Endodermal cell (in vitro differentiated cells): ENCODE results near the gene KISS1. TPM values are rescaled to one million over a fixed set of nuclear protein-coding genes. Genes with fewer than 3 reads are reported as not detected.

Source experiments
- DNase-seq: peaks from one replicate; pipeline ENCODE4 v3.0.0-alpha.2; 2017
- H3K27ac ChIP-seq: 2 replicates; pipeline ENCODE4 v1.5.1; 2013; ENCODE audit warnings: mild to moderate bottlenecking, low read depth, low read length, moderate library complexity
- H3K27me3 ChIP-seq: 2 replicates; pipeline ENCODE4 v1.6.1; 2013; ENCODE audit warnings: mild to moderate bottlenecking, low read length, moderate library complexity; ENCODE audit not compliant: insufficient read depth, control insufficient read depth, poor library complexity, severe bottlenecking
- H3K36me3 ChIP-seq: 2 replicates; pipeline ENCODE4 v1.7.0; 2013; ENCODE audit warnings: mild to moderate bottlenecking, low read length, moderate library complexity; ENCODE audit not compliant: control insufficient read depth, insufficient read depth
- H3K4me1 ChIP-seq: one replicate; pipeline ENCODE4 v1.7.0; 2013; ENCODE audit warnings: low read length; ENCODE audit not compliant: control insufficient read depth, insufficient read depth
- H3K4me3 ChIP-seq: 2 replicates; pipeline ENCODE4 v1.5.1; 2013; ENCODE audit warnings: mild to moderate bottlenecking, low read length, moderate library complexity
- H3K9ac ChIP-seq: 2 replicates; pipeline ENCODE4 v1.6.1; 2013; ENCODE audit warnings: mild to moderate bottlenecking, low read length, moderate library complexity; ENCODE audit not compliant: poor library complexity, severe bottlenecking; ENCODE audit errors: extremely low read depth
- H3K9me3 ChIP-seq: 2 replicates; pipeline ENCODE4 v1.6.1; 2013; ENCODE audit warnings: mild to moderate bottlenecking, low read length, moderate library complexity; ENCODE audit not compliant: control insufficient read depth
- H3K27ac Mint-ChIP-seq: 2 replicates; pipeline ENCODE4 v1.8.0; 2020; ENCODE audit warnings: mixed read lengths
- H3K27me3 Mint-ChIP-seq: 2 replicates; pipeline ENCODE4 v1.8.0; 2021; ENCODE audit warnings: mild to moderate bottlenecking, mixed read lengths; ENCODE audit not compliant: insufficient read depth
- H3K36me3 Mint-ChIP-seq: 2 replicates; pipeline ENCODE4 v1.8.0; 2020; ENCODE audit warnings: low read depth, mixed read lengths
- H3K4me1 Mint-ChIP-seq: 2 replicates; pipeline ENCODE4 v1.8.0; 2020; ENCODE audit warnings: mixed read lengths
- H3K4me3 Mint-ChIP-seq: 2 replicates; pipeline ENCODE4 v1.8.0; 2020; ENCODE audit warnings: mild to moderate bottlenecking, moderate library complexity, mixed read lengths
- H3K9me3 Mint-ChIP-seq: 2 replicates; pipeline ENCODE4 v1.8.0; 2020; ENCODE audit warnings: mild to moderate bottlenecking, mixed read lengths
- WGBS, 2 experiments: methylation state at CpG; one replicate each; pipeline versions ENCODE4 v1.1.5 to v1.1.7; 2013; ENCODE audit warnings: missing lambda C conversion rate in 2 of 2, mixed read lengths in 1 of 2; ENCODE audit not compliant: insufficient coverage in 1 of 2, insufficient read length in 1 of 2; 5-methylcytosine and 5-hydroxymethylcytosine counted together
- total RNA-seq, 2 donors: library from RNA; stranded (reverse); fragmentation: NEBNext Ultra II Directional in 1 of 2; extraction: Animal tissue kit (Norgen Biotek cat#: 25700) in 1 of 2; gene quantifications; 2 replicates in 1 of 2; 3 replicates in 1 of 2; pipeline ENCODE4 v1.2.1, GENCODE V29; 2021
- TF ChIP-seq, protein P1 (sequence below): fragments of 200-600 bp; sonication (generic); conservative IDR thresholded peaks from 2 replicates; pipeline ENCODE4 v1.5.0; 2021; ENCODE audit warnings: antibody characterized with exemption, mild to moderate bottlenecking

Gene KISS1
- total RNA-seq, 2 donors from 2014 or later, result not detected

DNA sequence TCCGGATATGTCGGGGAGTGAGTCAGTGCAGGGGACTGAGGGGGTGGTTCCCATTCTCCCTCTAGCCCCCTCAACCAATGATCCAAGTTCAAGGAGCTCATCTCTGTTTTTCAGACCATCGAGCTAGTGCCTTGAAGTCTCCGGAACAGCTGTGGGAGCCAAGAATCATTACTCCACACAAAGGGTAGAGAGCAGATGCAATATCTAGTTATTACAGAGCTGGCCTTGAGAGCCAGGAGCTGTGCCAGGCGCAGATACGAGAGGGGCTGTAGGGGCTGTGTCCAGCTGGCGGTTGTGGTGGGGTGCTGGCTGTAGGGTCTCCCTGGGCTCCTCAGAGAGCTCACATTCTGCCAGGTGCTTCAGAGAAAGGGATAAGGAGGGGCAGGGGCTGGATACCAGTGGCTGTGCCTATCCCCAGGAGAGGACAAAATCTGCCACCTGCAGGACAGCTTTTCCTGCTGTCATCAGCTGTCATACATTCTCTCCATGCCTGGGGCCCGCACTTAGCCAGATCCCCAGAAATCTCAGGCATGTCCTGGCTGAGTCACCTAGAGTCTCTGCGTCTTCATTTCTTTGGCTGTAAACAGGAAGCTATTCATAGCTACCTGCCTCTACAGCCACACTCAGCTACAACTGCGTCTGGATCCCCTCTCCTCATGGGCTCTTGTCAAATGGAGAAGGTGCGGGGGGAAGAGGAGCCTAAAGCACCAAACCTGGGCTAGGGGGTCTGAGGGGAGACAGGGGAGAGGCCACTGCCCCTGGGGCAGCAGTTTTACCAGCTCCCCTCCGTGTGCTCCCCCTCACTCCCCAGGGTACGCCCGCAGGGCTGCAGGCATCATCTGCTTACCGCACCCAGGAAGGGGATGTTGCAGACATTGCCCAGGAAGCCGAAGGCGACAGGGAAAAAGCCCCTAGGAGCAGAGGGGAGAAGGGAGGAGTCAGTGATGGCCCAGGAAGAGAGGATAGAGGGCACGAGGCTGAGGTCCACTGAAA lies 2.4 kb upstream of the KISS1 start:
- Histone ChIP-seq H3K9ac (no peak overlapping the region), H3K27ac (no peak overlapping the region), H3K9me3 (no peaks in the 10 kb centered on the region), H3K4me1 (no peaks in the 10 kb centered on the region), H3K4me3 (no peak overlapping the region), H3K36me3 (no peaks in the 10 kb centered on the region), H3K27me3 (no peaks in the 10 kb centered on the region)
- Mint-ChIP-seq H3K27ac (peak overlapping the region; percentile 29), H3K4me3 (no peak overlapping the region), H3K36me3 (no peaks in the 10 kb centered on the region), H3K4me1 (peaks cover 15% of the 10 kb centered on the region), H3K9me3 (no peaks in the 10 kb centered on the region), H3K27me3 (peaks cover 20% of the 10 kb centered on the region)
- peak; percentile 88 for DNase-seq
- TF ChIP-seq, protein P1, sequence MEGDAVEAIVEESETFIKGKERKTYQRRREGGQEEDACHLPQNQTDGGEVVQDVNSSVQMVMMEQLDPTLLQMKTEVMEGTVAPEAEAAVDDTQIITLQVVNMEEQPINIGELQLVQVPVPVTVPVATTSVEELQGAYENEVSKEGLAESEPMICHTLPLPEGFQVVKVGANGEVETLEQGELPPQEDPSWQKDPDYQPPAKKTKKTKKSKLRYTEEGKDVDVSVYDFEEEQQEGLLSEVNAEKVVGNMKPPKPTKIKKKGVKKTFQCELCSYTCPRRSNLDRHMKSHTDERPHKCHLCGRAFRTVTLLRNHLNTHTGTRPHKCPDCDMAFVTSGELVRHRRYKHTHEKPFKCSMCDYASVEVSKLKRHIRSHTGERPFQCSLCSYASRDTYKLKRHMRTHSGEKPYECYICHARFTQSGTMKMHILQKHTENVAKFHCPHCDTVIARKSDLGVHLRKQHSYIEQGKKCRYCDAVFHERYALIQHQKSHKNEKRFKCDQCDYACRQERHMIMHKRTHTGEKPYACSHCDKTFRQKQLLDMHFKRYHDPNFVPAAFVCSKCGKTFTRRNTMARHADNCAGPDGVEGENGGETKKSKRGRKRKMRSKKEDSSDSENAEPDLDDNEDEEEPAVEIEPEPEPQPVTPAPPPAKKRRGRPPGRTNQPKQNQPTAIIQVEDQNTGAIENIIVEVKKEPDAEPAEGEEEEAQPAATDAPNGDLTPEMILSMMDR, result peak; percentile 52
- WGBS, 2 experiments, result 66 to 80% methylated on average over 10 to 18 of the region's 18 CpGs

GRCh38 chr1:204197068-204197467 lies 777 bp upstream of the KISS1 start:
- H3K4me1 Mint-ChIP-seq, result peaks cover 15% of the 10 kb centered on the region
- H3K27ac Mint-ChIP-seq, result no peak overlapping the region
- no peak overlapping the region for H3K4me3 Mint-ChIP-seq
- H3K36me3 ChIP-seq, result no peaks in the 10 kb centered on the region
- no peaks in the 10 kb centered on the region for H3K4me1 ChIP-seq
- TF ChIP-seq, protein P1, result no peak
- DNase-seq, result peak; percentile 47
- H3K9me3 ChIP-seq, result no peaks in the 10 kb centered on the region
- peaks cover 23% of the 10 kb centered on the region for H3K27me3 Mint-ChIP-seq
- H3K36me3 Mint-ChIP-seq, result no peaks in the 10 kb centered on the region
- H3K27ac ChIP-seq, result no peak overlapping the region
- WGBS, 2 experiments, result 85 to 86% methylated on average over 2 to 5 of the region's 5 CpGs
- H3K9ac ChIP-seq, result no peak overlapping the region
- H3K4me3 ChIP-seq, result no peak overlapping the region
- peaks cover 14% of the 10 kb centered on the region for H3K27me3 ChIP-seq
- no peaks in the 10 kb centered on the region for H3K9me3 Mint-ChIP-seq

- H3K4me1 ChIP-seq, result no peaks in the 10 kb centered on the region
- H3K36me3 ChIP-seq, result no peaks in the 10 kb centered on the region
- H3K9ac ChIP-seq, result no peak overlapping the region
- Mint-ChIP-seq H3K4me1 (peaks cover 13% of the 10 kb centered on the region), H3K9me3 (no peaks in the 10 kb centered on the region), H3K27ac (no peak overlapping the region), H3K36me3 (no peaks in the 10 kb centered on the region), H3K27me3 (peaks cover 39% of the 10 kb centered on the region), H3K4me3 (no peak overlapping the region)
- no peak overlapping the region for H3K27ac ChIP-seq
- no peak for DNase-seq
- H3K27me3 ChIP-seq, result peaks cover 25% of the 10 kb centered on the region
- no peak overlapping the region for H3K4me3 ChIP-seq
- H3K9me3 ChIP-seq, result no peaks in the 10 kb centered on the region
- TF ChIP-seq, protein P1, result no peak
- WGBS, 2 experiments, result 80 to 90% methylated on average over 2 to 7 of the region's 7 CpGs
Measured at GRCh38 chr1:204194771-204195170, 1.5 kb downstream of the KISS1 start.
